Keratinocyte (primary cell): Measurements from ENCODE around the gene KIF21A. TPM values are rescaled to one million over a fixed set of nuclear protein-coding genes. Genes with fewer than 3 reads are reported as not detected.

Experiments used
- DNase-seq: peaks from one replicate; pipeline ENCODE4 v3.0.0-alpha.2; 2011; ENCODE audit warnings: low read depth, missing footprints, low spot score
- FAIRE-seq: peaks from 2 replicates; lab custom pipeline; 2011; peaks lifted over from hg19 to GRCh38; lab: Jason Lieb, UNC
- H2AFZ ChIP-seq: 2 replicates; pipeline ENCODE4 v1.6.0; 2012; ENCODE audit warnings: low read length, control low read depth, inconsistent platforms; ENCODE audit not compliant: control insufficient read depth
- H3K27ac ChIP-seq: 2 replicates; pipeline ENCODE4 v1.5.1; 2011; ENCODE audit warnings: low read length; ENCODE audit not compliant: control insufficient read depth, insufficient read depth
- H3K27me3 ChIP-seq: 3 replicates; pipeline ENCODE4 v1.6.0; 2011; ENCODE audit warnings: low read length; ENCODE audit not compliant: control insufficient read depth, insufficient read depth; ENCODE audit errors: extremely low read depth
- H3K36me3 ChIP-seq, 2 experiments: 2 replicates in 1 of 2; 3 replicates in 1 of 2; pipeline ENCODE4 v1.5.1; 2011; ENCODE audit warnings: low read length in 2 of 2, mild to moderate bottlenecking in 1 of 2; ENCODE audit not compliant: control insufficient read depth in 2 of 2, insufficient read depth in 2 of 2; ENCODE audit errors: extremely low read depth in 1 of 2
- H3K4me1 ChIP-seq: 3 replicates; pipeline ENCODE4 v1.5.1; 2011; ENCODE audit warnings: low read length; ENCODE audit not compliant: control insufficient read depth, insufficient read depth; ENCODE audit errors: extremely low read depth
- H3K4me2 ChIP-seq: 3 replicates; pipeline ENCODE4 v1.6.0; 2011; ENCODE audit warnings: low read depth, low read length; ENCODE audit not compliant: control insufficient read depth, insufficient read depth; ENCODE audit errors: extremely low read depth
- H3K4me3 ChIP-seq, 3 experiments: fragments of 200-600 bp in 1 of 3; sonication (generic) in 1 of 3; 2 replicates in 2 of 3; 3 replicates in 1 of 3; pipeline ENCODE4 v1.5.1; 2011 to 2016; ENCODE audit warnings: low read length in 3 of 3, mild to moderate bottlenecking in 3 of 3, control low read depth in 2 of 3, inconsistent platforms in 1 of 3, low read depth in 1 of 3, mixed read lengths in 1 of 3, mixed run types in 1 of 3, moderate library complexity in 1 of 3; ENCODE audit not compliant: control insufficient read depth in 2 of 3, insufficient read depth in 2 of 3; ENCODE audit errors: extremely low read depth in 1 of 3
- H3K79me2 ChIP-seq: 2 replicates; pipeline ENCODE4 v1.6.0; 2012; ENCODE audit warnings: low read length; ENCODE audit not compliant: control insufficient read depth, insufficient read depth
- H3K9ac ChIP-seq: 3 replicates; pipeline ENCODE4 v1.6.0; 2011; ENCODE audit warnings: low read length; ENCODE audit not compliant: control insufficient read depth, insufficient read depth; ENCODE audit errors: extremely low read depth
- H3K9me1 ChIP-seq: 3 replicates; pipeline ENCODE4 v1.6.0; 2011; ENCODE audit warnings: low read length; ENCODE audit not compliant: control insufficient read depth, insufficient read depth; ENCODE audit errors: extremely low read depth
- H3K9me3 ChIP-seq: 2 replicates; pipeline ENCODE4 v1.5.1; 2012; ENCODE audit warnings: low read depth, low read length; ENCODE audit not compliant: control insufficient read depth
- H4K20me1 ChIP-seq: 3 replicates; pipeline ENCODE4 v1.6.0; 2011; ENCODE audit warnings: low read length; ENCODE audit not compliant: control insufficient read depth, insufficient read depth; ENCODE audit errors: extremely low read depth
- CTCF ChIP-seq, 3 experiments: IDR thresholded peaks in 1 of 3; conservative IDR thresholded peaks in 1 of 3; optimal IDR thresholded peaks in 1 of 3; 2 replicates in 2 of 3; 3 replicates in 1 of 3; pipeline versions ENCODE3 to v1.5.1; 2011; ENCODE audit warnings: low read length in 3 of 3, mild to moderate bottlenecking in 3 of 3, moderate library complexity in 2 of 3, control low read depth in 1 of 3, inconsistent platforms in 1 of 3; ENCODE audit not compliant: insufficient read depth in 2 of 3; ENCODE audit errors: extremely low read depth in 1 of 3
- EZH2 ChIP-seq: IDR thresholded peaks from one replicate; pipeline ENCODE4 v1.6.1; 2012; ENCODE audit warnings: inconsistent platforms, mild to moderate bottlenecking, low read length, moderate library complexity
- dilution Hi-C: fragments of 300-500 bp; cut with MboI; formaldehyde crosslinking; loops from one replicate; pipeline ENCODE4 v1.7.0; 2020; ENCODE audit warnings: low sequenced_read_pairs; ENCODE audit not compliant: extremely low pct_ligation_motif_present
- polyA plus RNA-seq, 5 experiments: library from polyadenylated mRNA; depleted of rRNA in 3 of 5; stranded (reverse) in 3 of 5; stranded (forward) in 1 of 5; unstranded in 1 of 5; fragments of >200 nt; gene quantifications; 1 replicate in 1 of 5; 2 replicates in 3 of 5; 3 replicates in 1 of 5; pipeline versions ENCODE4 v1.2.1 to v1.2.3, GENCODE V29; 2011 to 2012; ENCODE audit warnings: missing spikeins in 2 of 5, low read depth in 1 of 5, low replicate concordance in 1 of 5

Gene KIF21A
- polyA plus RNA-seq, 1 donor (not counting 4 experiments of a cell fraction or from before 2014, with no cell fraction given) = 27.5 TPM

DNA sequence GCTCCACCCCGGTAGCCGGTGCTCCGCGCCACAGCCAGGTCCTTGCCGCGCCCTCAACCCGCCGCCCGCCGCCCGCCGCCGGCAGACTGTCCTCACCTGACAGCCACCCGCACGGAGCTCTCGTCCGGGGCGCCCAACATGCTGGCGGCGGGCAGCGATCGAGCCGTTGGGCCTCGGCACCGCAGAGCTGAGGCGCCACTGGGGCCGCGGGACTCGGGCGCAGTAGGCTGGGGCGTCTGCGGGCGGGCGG is 164 bp downstream of the KIF21A start:
- Histone ChIP-seq H3K36me3 (no peaks in the 10 kb centered on the region), H3K9me1 (no peaks in the 10 kb centered on the region), H3K79me2 (peaks cover 25% of the 10 kb centered on the region), H3K4me1 (peaks cover 15% of the 10 kb centered on the region), H3K9ac (peak overlapping the region; percentile 79), H3K9me3 (no peaks in the 10 kb centered on the region), H3K27ac (peak overlapping the region; percentile 72), H3K27me3 (no peaks in the 10 kb centered on the region), H3K4me2 (peak overlapping the region; percentile 85), H3K4me3 (peak overlapping the region; percentile 81 to 90 (median 82)), H2AFZ (peak overlapping the region; percentile 46), H4K20me1 (no peaks in the 10 kb centered on the region)
- dilution Hi-C loops = no loop called here
- no peak for DNase-seq
- no peak for FAIRE-seq
- TF ChIP-seq CTCF (optimal IDR thresholded peaks at IDR 0.05 in 1 of 3, IDR thresholded peaks at IDR 0.05 in 1 of 3, conservative IDR thresholded peaks at IDR 0.05 in 1 of 3; ENCODE audit: extremely low read depth in 1 of 3, insufficient read depth in 2 of 3, low read length in 3 of 3) = no peak
- TF ChIP-seq EZH2 = no peak

DNA sequence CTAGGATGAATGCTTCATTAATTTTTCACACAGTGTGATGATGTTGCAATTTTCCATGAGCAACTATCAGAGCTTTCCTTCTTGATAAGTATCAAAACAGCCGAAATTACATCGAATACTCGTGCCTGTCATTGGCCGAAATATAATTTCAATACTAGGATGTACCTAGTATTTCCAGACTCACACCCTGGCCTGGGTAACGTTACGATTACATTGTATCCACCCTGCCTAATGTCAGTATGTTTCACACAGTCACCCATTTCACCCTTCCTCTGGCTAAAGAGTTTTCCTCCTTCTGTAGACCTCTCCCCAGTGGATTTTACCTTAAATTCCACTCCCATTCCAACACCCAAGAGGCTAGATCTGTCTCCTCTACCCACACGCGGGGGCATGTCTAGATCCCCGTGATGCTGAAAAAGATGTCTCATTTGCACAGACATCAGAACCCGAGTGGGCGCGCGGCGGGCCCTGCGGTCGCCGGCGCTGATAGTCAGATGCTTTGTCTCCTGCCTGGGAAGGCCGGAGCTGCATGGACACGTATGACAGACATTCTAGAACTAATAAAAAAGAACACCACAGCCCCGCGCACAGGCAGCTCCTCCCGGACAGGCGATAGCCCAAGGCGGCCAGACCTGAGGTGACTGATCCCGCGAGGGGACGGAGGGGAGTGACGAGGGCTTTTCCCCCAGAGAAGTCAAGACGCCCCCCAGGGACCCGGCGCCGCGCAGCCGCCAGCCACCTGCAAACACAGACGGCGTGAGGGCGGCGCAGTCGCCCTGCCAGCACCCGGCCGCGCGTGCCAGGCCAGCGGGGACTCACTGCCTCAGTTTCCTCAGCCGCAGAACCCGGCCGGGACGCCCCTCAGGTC is 723 bp downstream of the KIF21A start:
- H3K4me1 ChIP-seq = peaks cover 15% of the 10 kb centered on the region
- H3K27ac ChIP-seq = peak overlapping the region; percentile 72
- TF ChIP-seq CTCF (optimal IDR thresholded peaks at IDR 0.05 in 1 of 3, IDR thresholded peaks at IDR 0.05 in 1 of 3, conservative IDR thresholded peaks at IDR 0.05 in 1 of 3; ENCODE audit: extremely low read depth in 1 of 3, insufficient read depth in 2 of 3, low read length in 3 of 3) = no peak
- TF ChIP-seq EZH2 = no peak
- peak overlapping the region; percentile 81 to 90 (median 82) for H3K4me3 ChIP-seq
- H3K9me3 ChIP-seq = no peaks in the 10 kb centered on the region
- H4K20me1 ChIP-seq = no peaks in the 10 kb centered on the region
- DNase-seq = no peak
- H3K36me3 ChIP-seq = no peaks in the 10 kb centered on the region
- H3K9ac ChIP-seq = peak overlapping the region; percentile 79
- no peaks in the 10 kb centered on the region for H3K27me3 ChIP-seq
- dilution Hi-C loops = no loop called here
- H3K79me2 ChIP-seq = peaks cover 30% of the 10 kb centered on the region
- H3K9me1 ChIP-seq = no peaks in the 10 kb centered on the region
- H3K4me2 ChIP-seq = peak overlapping the region; percentile 85
- peak overlapping the region; percentile 46 for H2AFZ ChIP-seq
- peak; percentile 62 for FAIRE-seq
